ENCODE measurements around the gene TMEM150B. TPM values are rescaled to one million over a fixed set of nuclear protein-coding genes. Genes with fewer than 3 reads are reported as not detected.
"Not testable (repeated sequence)": the region's sequence is repeated elsewhere in the genome, so short reads cannot be mapped to it uniquely, and the experiment has no call there.

TMEM150B gene
- total and polyA plus RNA-seq, 2 donors, result 0.76 to 2.0 TPM

DNA sequence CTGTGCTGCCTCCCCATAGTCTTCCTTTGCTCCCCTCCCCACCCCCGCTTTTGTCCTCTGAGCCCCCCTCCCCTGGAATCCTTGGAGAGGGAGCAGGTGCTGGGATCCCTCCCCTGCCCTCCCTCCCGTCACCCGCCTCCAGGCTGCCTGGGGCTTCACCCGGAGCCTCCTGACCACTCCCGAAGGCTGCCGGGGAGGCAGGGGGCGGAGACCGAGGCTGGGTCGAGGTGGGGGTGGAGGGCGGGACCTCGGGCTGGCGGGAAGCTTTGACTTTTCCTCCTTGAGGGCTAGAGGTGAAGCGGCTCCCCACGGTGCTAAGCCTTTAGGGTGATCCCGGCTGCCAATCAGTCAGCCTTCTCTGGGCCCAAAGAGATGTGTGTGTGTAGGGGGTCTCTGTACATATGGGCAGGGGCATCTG lies 16.0 kb upstream of the TMEM150B start:
- peak in 7 of 9 donors; percentile 26 to 75 (median 65) for DNase-seq (ENCODE audit: low read depth in 6 of 9, low spot score in 9 of 9)
- Histone ChIP-seq H3K4me3 (ENCODE audit: low read length in 2 of 2) (peak overlapping the region; percentile 64 to 70), H3K4me1 (ENCODE audit: control insufficient read depth in 2 of 2, insufficient read depth in 2 of 2, low read length in 2 of 2) (peaks cover 11 to 26% of the 10 kb centered on the region in 2 donors), H3K9me3 (ENCODE audit: control insufficient read depth in 2 of 2, insufficient read depth in 1 of 2, low read length in 1 of 2) (peaks cover 0 to 2% of the 10 kb centered on the region in 2 donors), H3K36me3 (ENCODE audit: control insufficient read depth in 2 of 2, insufficient read depth in 2 of 2, low read length in 1 of 2) (peaks cover 20 to 46% of the 10 kb centered on the region in 2 donors), H3K27me3 (ENCODE audit: control insufficient read depth in 2 of 2, insufficient read depth in 1 of 2, low read length in 1 of 2) (peaks cover 0 to 4% of the 10 kb centered on the region in 2 donors), H3K27ac (ENCODE audit: low read depth in 1 of 2, low read length in 1 of 2) (peak overlapping the region in 1 of 2 donors; percentile 88)
- 2% methylated on average over 15 of the region's 15 CpGs for WGBS

- Histone ChIP-seq H3K27me3 (ENCODE audit: control insufficient read depth in 2 of 2, insufficient read depth in 1 of 2, low read length in 1 of 2) (peaks cover 0 to 4% of the 10 kb centered on the region in 2 donors), H3K9me3 (ENCODE audit: control insufficient read depth in 2 of 2, insufficient read depth in 1 of 2, low read length in 1 of 2) (peaks cover 0 to 2% of the 10 kb centered on the region in 2 donors), H3K36me3 (ENCODE audit: control insufficient read depth in 2 of 2, insufficient read depth in 2 of 2, low read length in 1 of 2) (peaks cover 19 to 41% of the 10 kb centered on the region in 2 donors), H3K4me3 (ENCODE audit: low read length in 2 of 2) (peak overlapping the region; percentile 64 to 70), H3K4me1 (ENCODE audit: control insufficient read depth in 2 of 2, insufficient read depth in 2 of 2, low read length in 2 of 2) (peaks cover 11 to 26% of the 10 kb centered on the region in 2 donors), H3K27ac (ENCODE audit: low read depth in 1 of 2, low read length in 1 of 2) (peak overlapping the region; percentile 84 to 88)
- WGBS, result 2% methylated on average over 24 of the region's 24 CpGs
- peak in 4 of 9 donors; percentile 26 to 62 (median 36) for DNase-seq (ENCODE audit: low read depth in 6 of 9, low spot score in 9 of 9)
These were observed 15.6 kb upstream of the TMEM150B start for GRCh38 chr19:55340784-55341147.

DNA sequence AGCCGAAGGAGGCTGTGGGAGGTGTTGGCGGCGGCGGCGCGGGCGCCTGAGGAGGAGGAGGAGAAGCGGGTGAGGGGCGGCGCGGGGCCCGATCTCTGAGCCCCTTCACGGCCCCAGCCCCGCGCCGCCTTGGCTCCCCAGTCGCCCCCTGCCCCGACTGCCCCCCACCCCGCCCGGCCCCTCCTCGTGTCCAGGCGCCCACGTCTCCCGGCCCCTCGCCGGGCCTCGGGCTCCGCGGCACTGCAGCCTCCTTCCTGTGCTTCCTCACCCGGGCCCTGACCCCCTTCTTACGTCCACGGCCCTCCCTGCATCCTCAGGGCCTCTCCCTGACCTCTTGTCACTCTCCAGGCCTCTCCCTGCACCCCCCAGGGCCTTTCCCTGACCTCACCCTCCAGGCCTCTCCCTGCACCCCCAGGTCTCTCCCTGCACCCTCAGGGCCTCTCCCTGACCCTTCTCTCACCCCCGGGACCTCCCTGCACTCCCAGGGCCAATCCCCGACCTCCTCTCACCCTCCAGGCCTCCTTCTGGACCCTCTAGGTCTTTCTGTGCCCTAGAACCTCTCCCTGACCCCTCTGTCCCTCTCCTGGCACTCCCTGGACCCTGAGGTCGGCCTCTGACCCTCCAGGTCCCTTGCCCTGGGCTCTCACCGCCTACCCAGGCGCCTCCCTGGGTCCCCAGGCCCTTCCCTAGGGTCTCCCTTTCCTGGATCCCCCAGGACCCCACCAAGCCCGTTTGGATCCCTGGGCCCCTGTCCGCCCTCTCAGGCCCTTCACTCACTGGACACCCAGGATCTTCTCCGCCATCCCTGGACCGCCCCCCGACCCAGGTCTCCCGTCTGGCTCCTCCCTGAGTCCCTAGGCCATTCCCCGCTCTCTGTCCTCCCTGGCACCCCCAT lies 15.0 kb upstream of the TMEM150B start:
- DNase-seq (ENCODE audit: low read depth in 6 of 9, low spot score in 9 of 9), result peak in 2 of 9 donors; percentile 15 to 18
- H3K27me3 ChIP-seq (ENCODE audit: control insufficient read depth in 2 of 2, insufficient read depth in 1 of 2, low read length in 1 of 2), result peaks cover 0 to 4% of the 10 kb centered on the region in 2 donors
- peak overlapping the region; percentile 84 to 88 for H3K27ac ChIP-seq (ENCODE audit: low read depth in 1 of 2, low read length in 1 of 2)
- peak overlapping the region; percentile 64 to 70 for H3K4me3 ChIP-seq (ENCODE audit: low read length in 2 of 2)
- 6% methylated on average over 42 of the region's 44 CpGs for WGBS
- peaks cover 0 to 2% of the 10 kb centered on the region in 2 donors for H3K9me3 ChIP-seq (ENCODE audit: control insufficient read depth in 2 of 2, insufficient read depth in 1 of 2, low read length in 1 of 2)
- peaks cover 11 to 26% of the 10 kb centered on the region in 2 donors for H3K4me1 ChIP-seq (ENCODE audit: control insufficient read depth in 2 of 2, insufficient read depth in 2 of 2, low read length in 2 of 2)
- H3K36me3 ChIP-seq (ENCODE audit: control insufficient read depth in 2 of 2, insufficient read depth in 2 of 2, low read length in 1 of 2), result peaks cover 19 to 36% of the 10 kb centered on the region in 2 donors

DNA sequence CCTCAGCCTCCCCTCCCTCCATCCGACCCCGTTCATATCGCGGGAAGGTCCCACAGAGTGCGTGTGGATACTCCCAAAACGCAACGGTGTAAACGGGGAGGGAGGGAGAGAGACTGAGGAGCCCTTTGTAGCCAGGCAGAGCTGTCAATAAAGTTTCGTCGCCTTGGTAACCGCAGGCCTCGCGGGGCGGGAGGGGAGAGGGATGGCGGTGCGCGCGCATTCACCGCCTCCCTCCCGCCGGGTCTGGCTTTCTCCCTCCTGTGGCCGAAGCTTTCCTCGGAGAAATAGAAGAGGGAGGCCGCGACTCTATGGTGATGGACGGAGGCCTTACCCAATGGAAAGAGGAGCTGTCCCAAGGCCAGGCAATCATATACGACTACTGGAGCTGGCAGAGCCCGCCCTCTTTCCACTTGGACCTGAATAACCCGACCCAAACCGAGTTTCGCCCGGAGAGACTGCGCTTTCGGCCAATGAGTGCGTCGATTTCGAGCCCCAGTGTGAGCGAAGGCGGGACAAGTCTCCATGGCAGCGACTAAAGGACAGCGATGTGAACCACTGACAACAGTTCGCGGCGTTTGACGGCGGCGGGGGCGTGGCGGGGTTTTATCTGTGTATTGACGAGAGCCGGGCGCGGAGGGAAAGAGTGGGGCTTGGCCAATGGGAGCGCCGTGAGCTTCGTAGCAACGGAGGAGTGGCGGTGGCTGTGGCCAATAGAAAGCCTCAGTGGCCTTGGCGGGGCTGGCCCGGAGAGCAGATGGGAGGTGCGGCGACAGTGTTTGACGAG lies 14.2 kb upstream of the TMEM150B start, which contains the start of gene KMT5C:
KMT5C (plus strand) TSS at position 772 of the 784 bp plus-strand sequence. CDS start 2,061 bp downstream, outside the sequence.
- H3K36me3 ChIP-seq (ENCODE audit: control insufficient read depth in 2 of 2, insufficient read depth in 2 of 2, low read length in 1 of 2), result peaks cover 19 to 27% of the 10 kb centered on the region in 2 donors
- H3K27me3 ChIP-seq (ENCODE audit: control insufficient read depth in 2 of 2, insufficient read depth in 1 of 2, low read length in 1 of 2), result peaks cover 0 to 4% of the 10 kb centered on the region in 2 donors
- H3K4me1 ChIP-seq (ENCODE audit: control insufficient read depth in 2 of 2, insufficient read depth in 2 of 2, low read length in 2 of 2), result peaks cover 11 to 26% of the 10 kb centered on the region in 2 donors
- WGBS, result under 1% methylated on average over 63 of the region's 63 CpGs
- peaks cover 0 to 2% of the 10 kb centered on the region in 2 donors for H3K9me3 ChIP-seq (ENCODE audit: control insufficient read depth in 2 of 2, insufficient read depth in 1 of 2, low read length in 1 of 2)
- peak within 1 kb of the TSS; percentile 64 to 70 for H3K4me3 ChIP-seq (ENCODE audit: low read length in 2 of 2)
- peak within 1 kb of the TSS; percentile 95 to 97 for H3K27ac ChIP-seq (ENCODE audit: low read depth in 1 of 2, low read length in 1 of 2)
- DNase-seq (ENCODE audit: low read depth in 6 of 9, low spot score in 9 of 9), result peak; percentile 100

DNA sequence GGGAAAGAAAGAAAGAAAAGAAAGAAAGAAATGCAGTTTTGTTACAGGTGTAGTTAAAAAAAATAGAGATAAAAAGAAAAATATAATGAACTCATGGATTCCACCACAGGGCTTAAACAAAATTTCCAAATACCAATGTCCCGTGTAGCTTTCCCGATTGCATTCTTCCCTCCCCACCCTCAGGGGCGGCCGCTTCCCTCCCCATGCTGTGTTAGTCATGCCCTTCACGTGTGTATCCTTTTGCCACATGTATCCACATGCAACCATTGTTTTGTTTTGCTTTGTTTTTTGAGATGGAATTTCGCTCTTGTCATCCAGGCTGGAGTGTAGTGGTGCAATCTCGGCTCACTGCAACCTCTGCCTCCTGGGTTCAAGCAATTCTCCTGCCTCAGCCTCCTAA lies 11.0 kb upstream of the TMEM150B start:
- H3K4me1 ChIP-seq (ENCODE audit: control insufficient read depth in 2 of 2, insufficient read depth in 2 of 2, low read length in 2 of 2), result peaks cover 5 to 20% of the 10 kb centered on the region in 2 donors
- H3K27ac ChIP-seq (ENCODE audit: low read depth in 1 of 2, low read length in 1 of 2), result no peak overlapping the region
- peaks cover 0 to 2% of the 10 kb centered on the region in 2 donors for H3K9me3 ChIP-seq (ENCODE audit: control insufficient read depth in 2 of 2, insufficient read depth in 1 of 2, low read length in 1 of 2)
- H3K27me3 ChIP-seq (ENCODE audit: control insufficient read depth in 2 of 2, insufficient read depth in 1 of 2, low read length in 1 of 2), result peaks cover 0 to 4% of the 10 kb centered on the region in 2 donors
- H3K36me3 ChIP-seq (ENCODE audit: control insufficient read depth in 2 of 2, insufficient read depth in 2 of 2, low read length in 1 of 2), result no peaks in the 10 kb centered on the region
- 92% methylated on average over 7 of the region's 7 CpGs for WGBS
- no peak overlapping the region for H3K4me3 ChIP-seq (ENCODE audit: low read length in 2 of 2)
- DNase-seq (ENCODE audit: low read depth in 6 of 9, low spot score in 9 of 9), result no peak

GRCh38 chr19:55333870-55334269 lies 8.7 kb upstream of the TMEM150B start:
- Histone ChIP-seq H3K9me3 (ENCODE audit: control insufficient read depth in 2 of 2, insufficient read depth in 1 of 2, low read length in 1 of 2) (no peaks in the 10 kb centered on the region), H3K36me3 (ENCODE audit: control insufficient read depth in 2 of 2, insufficient read depth in 2 of 2, low read length in 1 of 2) (no peaks in the 10 kb centered on the region), H3K4me1 (ENCODE audit: control insufficient read depth in 2 of 2, insufficient read depth in 2 of 2, low read length in 2 of 2) (peaks cover 0 to 8% of the 10 kb centered on the region in 2 donors), H3K27ac (ENCODE audit: low read depth in 1 of 2, low read length in 1 of 2) (no peak overlapping the region), H3K27me3 (ENCODE audit: control insufficient read depth in 2 of 2, insufficient read depth in 1 of 2, low read length in 1 of 2) (peaks cover 0 to 4% of the 10 kb centered on the region in 2 donors), H3K4me3 (ENCODE audit: low read length in 2 of 2) (no peak overlapping the region)
- no peak for DNase-seq (ENCODE audit: low read depth in 6 of 9, low spot score in 9 of 9)
- WGBS, result 95% methylated on average over 11 of the region's 11 CpGs

GRCh38 chr19:55329791-55330190 lies 4.7 kb upstream of the TMEM150B start:
- H3K27me3 ChIP-seq (ENCODE audit: control insufficient read depth in 2 of 2, insufficient read depth in 1 of 2, low read length in 1 of 2); H3K4me3 ChIP-seq (ENCODE audit: low read length in 2 of 2); H3K27ac ChIP-seq (ENCODE audit: low read depth in 1 of 2, low read length in 1 of 2); H3K9me3 ChIP-seq (ENCODE audit: control insufficient read depth in 2 of 2, insufficient read depth in 1 of 2, low read length in 1 of 2); H3K4me1 ChIP-seq (ENCODE audit: control insufficient read depth in 2 of 2, insufficient read depth in 2 of 2, low read length in 2 of 2); DNase-seq (ENCODE audit: low read depth in 6 of 9, low spot score in 9 of 9); H3K36me3 ChIP-seq (ENCODE audit: control insufficient read depth in 2 of 2, insufficient read depth in 2 of 2, low read length in 1 of 2): not testable (repeated sequence)
- 97% methylated on average over 6 of the region's 6 CpGs for WGBS

DNA sequence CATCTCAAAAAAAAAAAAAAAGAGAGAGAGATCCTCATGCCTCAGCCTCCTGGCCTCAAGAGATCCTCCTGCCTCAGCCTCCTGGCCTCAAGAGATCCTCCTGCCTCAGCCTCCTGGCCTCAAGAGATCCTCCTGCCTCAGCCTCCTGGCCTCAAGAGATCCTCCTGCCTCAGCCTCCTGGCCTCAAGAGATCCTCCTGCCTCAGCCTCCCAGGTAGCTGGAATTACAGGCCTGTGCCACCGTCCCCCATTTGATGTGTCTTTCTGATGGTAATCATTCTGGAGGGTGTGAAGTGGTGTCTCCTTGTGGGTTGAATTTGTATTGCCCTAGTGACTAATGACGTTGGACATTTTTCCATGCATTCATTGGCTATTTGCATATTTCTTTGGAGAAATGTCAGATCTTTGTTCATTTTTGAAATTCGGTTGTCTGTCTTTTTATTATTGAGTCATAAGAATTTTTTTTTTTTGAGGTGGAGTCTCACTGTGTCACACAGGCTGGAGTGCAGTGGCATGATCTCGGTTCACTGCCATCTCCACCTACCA lies 3.7 kb upstream of the TMEM150B start:
- not testable (repeated sequence) for H3K4me1 ChIP-seq (ENCODE audit: control insufficient read depth in 2 of 2, insufficient read depth in 2 of 2, low read length in 2 of 2); H3K9me3 ChIP-seq (ENCODE audit: control insufficient read depth in 2 of 2, insufficient read depth in 1 of 2, low read length in 1 of 2); H3K36me3 ChIP-seq (ENCODE audit: control insufficient read depth in 2 of 2, insufficient read depth in 2 of 2, low read length in 1 of 2); H3K4me3 ChIP-seq (ENCODE audit: low read length in 2 of 2); H3K27ac ChIP-seq (ENCODE audit: low read depth in 1 of 2, low read length in 1 of 2); DNase-seq (ENCODE audit: low read depth in 6 of 9, low spot score in 9 of 9); H3K27me3 ChIP-seq (ENCODE audit: control insufficient read depth in 2 of 2, insufficient read depth in 1 of 2, low read length in 1 of 2)
- 93% methylated on average over 4 of the region's 4 CpGs for WGBS
